K562 (cell line): ENCODE results near the gene SRSF6. TPM values are rescaled to one million over a fixed set of nuclear protein-coding genes. Genes with fewer than 3 reads are reported as not detected.

Experiments used
- CCNT2 ChIP-seq: IDR thresholded peaks from 2 replicates; pipeline ENCODE4 v1.6.1; 2011; ENCODE audit warnings: borderline replicate concordance, low read depth, mild to moderate bottlenecking, moderate library complexity, mixed read lengths, low read length; ENCODE audit not compliant: insufficient read length; ENCODE audit errors: extremely low read depth
- CLOCK ChIP-seq: fragments of 250-450 bp; sonication (Bioruptor Pico); IDR thresholded peaks from 2 replicates; pipeline ENCODE4 v1.4.0; 2020; ENCODE audit warnings: mild to moderate bottlenecking, moderate library complexity, borderline replicate concordance
- MXI1 ChIP-seq: IDR thresholded peaks from 2 replicates; pipeline ENCODE4 v1.6.1; 2011; ENCODE audit warnings: low read depth, mild to moderate bottlenecking, improper control_type of control experiment, low read length
- POLR2H ChIP-seq: IDR thresholded peaks from 2 replicates; pipeline ENCODE4 v1.6.1; 2016; ENCODE audit warnings: missing genetic modification characterization, low read depth, mild to moderate bottlenecking, control low read depth, missing compliant biosample characterization, moderate library complexity
- PRDM10 ChIP-seq: fragments of 450-650 bp; IDR thresholded peaks from 2 replicates; pipeline ENCODE4 v1.6.1; 2018; ENCODE audit not compliant: partially characterized antibody
- SIN3A ChIP-seq, 2 experiments: fragments of 150-350 bp in 1 of 2; IDR thresholded peaks; 2 replicates each; pipeline ENCODE4 v1.6.1; 2011 to 2016; ENCODE audit warnings: borderline replicate concordance in 2 of 2, low read depth in 2 of 2, low read length in 2 of 2, mild to moderate bottlenecking in 2 of 2, moderate library complexity in 2 of 2; ENCODE audit not compliant: control insufficient read depth in 1 of 2
- UBTF ChIP-seq, 2 experiments: IDR thresholded peaks; 2 replicates each; pipeline ENCODE4 v1.6.1; 2012; ENCODE audit warnings: improper control_type of control experiment in 2 of 2, low read depth in 2 of 2, low read length in 2 of 2, borderline replicate concordance in 1 of 2
- ZBTB33 ChIP-seq: sonication (generic); formaldehyde crosslinking; IDR thresholded peaks from 2 replicates; pipeline ENCODE4 v1.8.1; 2023; ENCODE audit warnings: mild to moderate bottlenecking, missing genetic modification reagents
- ZNF639 ChIP-seq, 2 experiments: fragments of 200-800 bp in 1 of 2; sonication (Bioruptor generic) in 1 of 2; sonication (generic) in 1 of 2; formaldehyde crosslinking in 1 of 2; IDR thresholded peaks in 1 of 2; conservative IDR thresholded peaks in 1 of 2; 2 replicates each; pipeline versions ENCODE4 v1.5.0 to v1.6.1; 2016 to 2020; ENCODE audit warnings: missing compliant biosample characterization in 1 of 2, missing genetic modification characterization in 1 of 2, missing genetic modification reagents in 1 of 2
- polyA plus RNA-seq, 8 experiments: library from polyadenylated mRNA; depleted of rRNA in 4 of 8; stranded (reverse) in 5 of 8; unstranded in 3 of 8; fragments of >200 nt; fragmentation: Nextera tagmentation in 2 of 8; fragmentation: Illumina TruSeq in 1 of 8; extraction: Ambion mirVana in 2 of 8; extraction: Trizol in 1 of 8; gene quantifications; 2 replicates each; pipeline versions ENCODE4 v1.2.1 to v1.2.3, GENCODE V29; 2011 to 2014; ENCODE audit warnings: inconsistent platforms in 1 of 8, missing spikeins in 1 of 8
- total RNA-seq, 7 experiments: library from RNA; depleted of rRNA in 6 of 7; stranded (reverse); fragments of >200 nt in 6 of 7; fragmentation: Illumina TruSeq in 2 of 7; extraction: Trizol in 2 of 7; gene quantifications; 2 replicates each; pipeline versions ENCODE4 v1.2.1 to v1.2.3, GENCODE V29; 2011 to 2021; ENCODE audit warnings: low replicate concordance in 1 of 7

The SRSF6 gene
- total and polyA plus RNA-seq, 9 of the 15 experiments (the other 6 are each of a cell fraction or from before 2014, with no cell fraction given): 52.4 to 165 (median 117) TPM

- TF ChIP-seq PRDM10 (no peak), SIN3A (IDR thresholded peaks at IDR 0.05; ENCODE audit: borderline replicate concordance in 2 of 2, control insufficient read depth in 1 of 2, low read depth in 2 of 2, low read length in 2 of 2) (no peak), UBTF (IDR thresholded peaks at IDR 0.05; ENCODE audit: borderline replicate concordance in 1 of 2, low read depth in 2 of 2, low read length in 2 of 2) (no peak), POLR2H (tag) (no peak), ZBTB33 (no peak), MXI1 (0 out of 2 replicates have a peak, but pooled peaks have one; percentile 6), CCNT2 (peak; percentile 19), CLOCK (no peak), ZNF639 (CRISPR knock-in tag; conservative IDR thresholded peaks at IDR 0.05 in 1 of 2, IDR thresholded peaks at IDR 0.05 in 1 of 2) (no peak; a peak in 2 of 4 replicates)
Measured at GRCh38 chr20:43458422-43458924, 777 bp downstream of the SRSF6 start (continued).
